NCI-H526 (cell line): ENCODE data around the gene LILRA6.
A peak's percentile ranks its signal among the peaks of the same experiment; 100 is the strongest.
"Not testable (repeated sequence)": the region's sequence is repeated elsewhere in the genome, so short reads cannot be mapped to it uniquely, and the experiment has no call there.

Experiments used
- DNase-seq, 2 experiments: peaks; one replicate each; lab custom pipeline; 2025; lab: John Stamatoyannopoulos, UW

Gene LILRA6

DNA sequence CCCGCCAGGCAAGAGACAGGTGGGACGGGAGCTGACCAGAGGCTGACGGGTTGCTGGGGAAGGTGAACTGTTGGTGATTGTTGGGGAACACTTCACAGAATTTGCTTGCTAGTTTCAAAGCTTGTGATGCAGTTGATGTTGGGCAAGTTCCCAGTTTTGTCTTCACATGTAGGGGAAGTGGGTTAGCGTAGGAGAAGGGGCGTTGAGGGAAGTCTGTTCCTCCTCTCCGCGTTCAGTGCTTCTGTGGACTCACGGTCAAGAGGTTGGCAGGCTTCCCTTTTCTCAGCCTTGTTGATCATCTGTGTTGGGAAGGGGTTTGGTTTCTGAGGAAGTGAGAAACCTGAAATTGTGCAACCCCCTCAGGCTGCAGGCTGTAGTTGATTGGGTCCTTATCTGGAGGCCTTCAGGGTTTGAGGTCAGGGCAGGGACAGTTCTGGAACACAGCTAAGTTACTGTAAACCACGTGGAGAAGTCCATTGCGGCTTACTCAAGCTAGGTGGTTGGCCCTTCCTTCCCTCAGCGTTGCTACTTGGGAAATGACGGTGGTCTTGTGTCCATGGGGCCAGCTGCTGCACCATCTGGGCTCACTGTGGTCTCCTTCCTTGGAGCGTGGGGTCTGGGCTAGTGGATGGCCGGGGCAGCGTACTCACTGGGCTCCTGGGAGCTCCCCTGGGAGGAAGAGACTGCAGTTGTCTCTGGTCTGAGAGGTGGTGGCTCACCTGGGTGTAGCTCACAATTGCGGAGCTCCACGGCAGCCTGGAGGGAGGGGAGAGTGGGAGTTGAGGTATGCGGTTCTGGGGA, 34.4 kb downstream of the LILRA6 start:
- no peak for DNase-seq

DNA sequence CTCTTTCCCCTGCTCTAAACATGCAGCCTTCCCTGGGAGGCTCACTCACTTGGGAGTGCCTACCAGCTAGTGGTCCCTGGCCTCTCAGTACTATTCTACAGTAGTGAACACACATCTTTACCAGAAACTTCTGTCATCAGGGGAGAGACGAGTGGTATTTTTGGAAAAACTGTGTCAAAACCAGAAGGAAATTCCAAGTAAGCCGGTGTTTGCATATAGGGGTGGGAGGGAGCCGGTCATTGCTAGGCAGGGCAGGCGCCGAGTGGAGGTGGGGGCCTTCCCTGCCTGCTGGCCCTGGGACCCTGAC, 35.0 kb downstream of the LILRA6 start:
- DNase-seq = no peak

DNA sequence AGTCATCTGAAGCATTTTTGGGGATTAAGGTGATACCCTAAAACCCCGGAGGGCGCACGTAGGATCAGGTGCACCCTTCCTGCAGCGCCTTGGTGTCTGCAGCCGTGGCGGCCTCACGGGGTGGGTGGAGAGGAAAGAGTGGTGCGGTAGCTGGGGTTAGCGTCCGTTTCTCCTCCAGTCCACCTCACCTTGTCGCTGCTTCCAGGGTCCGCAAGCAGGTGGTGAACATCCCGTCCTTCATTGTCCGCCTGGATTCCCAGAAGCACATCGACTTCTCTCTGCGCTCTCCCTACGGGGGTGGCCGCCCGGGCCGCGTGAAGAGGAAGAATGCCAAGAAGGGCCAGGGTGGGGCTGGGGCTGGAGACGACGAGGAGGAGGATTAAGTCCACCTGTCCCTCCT, 35.4 kb downstream of the LILRA6 start:
- DNase-seq = not testable (repeated sequence)

DNA sequence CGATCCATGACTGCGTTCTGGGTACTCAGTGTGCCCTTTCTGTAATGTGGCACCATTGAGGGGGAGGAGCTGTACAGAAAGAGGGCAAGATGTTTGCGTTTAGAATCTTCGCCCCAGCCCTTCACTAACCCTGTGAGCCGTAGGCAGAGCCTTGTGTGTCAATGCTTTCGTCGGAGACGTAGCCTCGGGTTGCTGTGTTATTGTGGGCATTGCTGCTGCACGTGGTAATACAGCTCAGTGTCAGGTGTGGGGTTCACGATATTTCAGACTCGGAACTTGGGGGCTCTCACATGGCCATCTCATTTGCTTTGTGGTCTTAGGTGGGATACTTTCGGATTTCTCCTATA, 35.8 kb downstream of the LILRA6 start:
- no peak for DNase-seq

DNA sequence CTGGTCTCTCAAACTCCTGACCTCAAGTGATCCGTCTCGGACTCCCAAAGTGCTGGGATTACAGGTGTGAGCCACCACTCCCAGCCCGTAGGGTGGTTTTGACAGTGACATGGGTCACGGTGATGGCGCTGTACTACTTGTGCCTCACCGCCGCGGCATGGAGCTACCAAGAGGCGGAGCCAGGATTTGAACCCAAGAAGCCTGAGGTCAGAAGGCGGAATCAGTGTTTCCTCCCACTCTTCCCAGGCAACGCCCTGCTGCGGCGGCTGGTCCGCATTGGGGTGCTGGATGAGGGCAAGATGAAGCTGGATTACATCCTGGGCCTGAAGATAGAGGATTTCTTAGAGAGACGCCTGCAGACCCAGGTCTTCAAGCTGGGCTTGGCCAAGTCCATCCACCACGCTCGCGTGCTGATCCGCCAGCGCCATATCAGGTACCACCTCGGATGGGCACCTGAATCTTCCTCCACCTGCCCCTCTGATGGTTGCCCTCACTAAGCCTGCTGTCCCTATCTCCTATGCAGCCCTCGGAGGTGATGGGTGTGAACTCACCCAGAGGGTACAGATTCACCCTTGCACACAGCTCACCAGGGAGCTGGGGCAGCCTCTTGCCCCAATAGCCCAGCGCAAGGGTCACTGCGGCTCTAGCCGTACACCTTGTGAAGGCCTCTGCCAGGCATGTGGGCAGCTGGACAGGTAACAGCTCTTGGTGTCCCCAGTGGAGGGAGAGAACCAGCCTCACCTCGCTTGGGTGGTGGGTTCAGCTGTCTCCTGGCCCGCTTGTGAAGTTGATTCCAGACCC, 36.4 kb downstream of the LILRA6 start:
- no peak for DNase-seq

DNA sequence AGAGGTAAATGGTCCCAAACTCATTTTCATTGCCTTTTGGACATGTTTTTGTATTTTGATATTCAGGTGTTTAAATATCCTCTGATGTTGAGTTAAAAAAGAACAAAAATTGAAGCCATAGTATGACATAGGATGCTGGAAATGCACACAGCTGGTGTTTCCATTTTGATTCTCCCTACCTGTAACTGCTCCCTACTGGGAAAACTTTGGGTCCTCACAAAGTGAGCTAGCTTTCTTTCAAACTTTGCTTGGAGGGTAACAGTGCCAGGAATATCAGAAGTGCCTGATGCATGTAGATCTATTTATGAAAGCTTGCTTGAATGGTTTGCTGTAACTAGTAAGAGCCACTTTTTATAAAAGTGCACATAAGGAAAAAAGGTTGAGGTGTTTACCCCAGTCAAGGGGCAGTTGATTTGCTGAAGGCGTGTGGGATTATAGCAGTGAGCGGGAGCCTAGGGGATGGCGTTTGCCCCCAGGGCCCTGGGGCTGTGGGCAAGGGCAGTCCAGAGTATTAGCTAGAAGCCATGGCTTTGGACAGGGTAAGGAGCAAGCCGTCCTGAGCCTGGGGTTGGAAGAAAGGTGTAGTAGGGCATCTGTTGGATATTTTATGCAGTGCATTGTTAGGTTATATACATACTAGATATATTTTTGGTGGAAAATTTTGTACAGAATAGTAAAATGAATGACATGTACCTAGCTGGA, 37.7 kb downstream of the LILRA6 start:
- DNase-seq = no peak

DNA sequence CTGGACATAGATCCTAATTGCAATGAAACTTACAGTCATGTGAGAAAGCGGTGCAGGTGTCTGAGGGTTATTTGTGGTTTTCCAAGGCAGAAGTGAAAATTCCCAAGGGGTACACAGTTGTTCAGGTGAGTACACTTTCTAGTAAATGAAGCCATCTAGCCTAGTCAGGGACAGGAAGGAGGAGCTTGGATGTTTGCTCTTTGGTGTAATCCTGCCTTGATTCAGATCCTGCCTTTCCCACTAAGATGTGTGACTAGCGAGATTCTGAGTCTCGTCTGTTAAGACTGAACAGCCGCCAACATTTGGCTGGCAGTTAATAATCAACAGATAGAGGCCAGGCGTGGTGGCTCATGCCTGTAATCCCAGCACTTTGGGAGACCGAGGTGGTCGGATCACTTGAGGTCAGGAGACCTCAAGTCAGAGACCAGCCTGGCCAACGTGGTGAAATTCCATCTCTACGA, 39.4 kb downstream of the LILRA6 start:
- no peak for DNase-seq

DNA sequence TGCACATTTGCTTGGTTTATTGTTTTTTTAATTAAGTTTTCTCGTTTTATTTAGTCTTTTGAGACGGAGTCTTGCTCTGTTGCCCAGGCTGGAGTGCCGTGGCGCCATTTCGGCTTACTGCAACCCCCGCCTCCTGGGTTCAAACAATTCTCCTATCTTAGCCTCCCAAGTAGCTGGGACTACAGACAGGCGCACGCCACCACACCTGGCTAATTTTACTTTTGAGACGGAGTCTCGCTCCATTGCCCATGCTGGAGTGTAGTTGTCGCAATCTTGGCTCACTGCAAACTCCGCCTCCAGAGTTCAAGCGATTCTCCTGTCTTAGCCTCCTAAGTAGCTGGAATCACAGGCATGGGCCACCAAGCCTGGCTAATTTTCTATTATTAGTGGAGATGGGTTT, 40.6 kb downstream of the LILRA6 start:
- DNase-seq = no peak

DNA sequence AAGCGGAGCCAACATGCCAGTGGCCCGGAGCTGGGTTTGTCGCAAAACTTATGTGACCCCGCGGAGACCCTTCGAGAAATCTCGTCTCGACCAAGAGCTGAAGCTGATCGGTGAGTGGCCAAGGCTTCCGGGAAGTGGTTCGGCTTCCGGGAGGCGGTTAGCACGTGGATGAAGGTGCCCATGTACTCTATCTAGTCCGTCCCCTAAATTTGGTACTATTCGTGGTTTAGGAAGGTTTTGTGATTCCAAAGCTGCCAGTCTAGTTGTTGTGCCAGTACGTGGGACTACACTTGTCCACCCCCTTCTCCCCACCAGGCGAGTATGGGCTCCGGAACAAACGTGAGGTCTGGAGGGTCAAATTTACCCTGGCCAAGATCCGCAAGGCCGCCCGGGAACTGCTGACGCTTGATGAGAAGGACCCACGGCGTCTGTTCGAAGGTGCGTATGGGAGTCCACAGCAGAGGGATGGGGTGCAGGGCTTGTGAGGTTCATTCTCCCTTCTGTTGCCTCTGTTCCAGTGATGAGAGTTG, 41.4 kb downstream of the LILRA6 start:
- DNase-seq = no peak

DNA sequence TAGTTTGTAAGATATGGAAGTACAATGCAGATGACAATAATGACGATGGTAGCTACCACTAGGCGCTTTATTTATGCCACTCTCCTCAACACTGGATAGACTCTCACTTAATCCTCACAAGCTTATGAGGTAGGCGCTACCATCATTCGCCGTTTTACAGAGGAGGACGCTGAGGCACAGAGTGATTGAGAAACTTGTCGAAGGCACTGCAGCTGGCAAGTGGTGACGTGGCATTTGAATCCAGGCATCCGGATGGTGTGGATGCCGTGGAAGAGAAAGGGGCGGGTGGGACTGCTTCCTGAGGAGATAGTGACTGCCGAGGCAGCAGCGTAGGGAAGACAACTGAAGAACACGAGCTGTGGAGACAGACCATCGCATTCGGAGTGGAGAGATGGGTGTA, 43.2 kb downstream of the LILRA6 start:
- DNase-seq = no peak

DNA sequence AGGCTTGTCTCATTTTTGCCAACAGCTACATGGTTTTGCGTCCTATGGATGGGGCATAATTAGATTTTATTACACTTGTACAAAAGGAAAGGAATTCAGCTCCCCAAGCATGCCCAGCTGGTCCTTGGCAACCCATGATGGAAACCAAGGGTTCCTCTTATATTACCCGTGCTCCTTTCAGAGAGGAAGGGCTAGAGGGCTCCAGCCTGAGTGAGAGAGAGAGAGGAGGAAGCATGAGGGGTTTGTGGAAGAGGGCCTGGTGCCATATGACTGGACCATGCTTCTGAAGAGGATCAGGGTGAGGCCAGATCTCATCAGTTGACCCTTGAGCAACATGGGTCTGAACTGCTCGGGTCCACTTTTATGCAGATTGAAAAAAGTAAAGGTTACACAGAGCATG, 45.5 kb downstream of the LILRA6 start:
- no peak for DNase-seq

DNA sequence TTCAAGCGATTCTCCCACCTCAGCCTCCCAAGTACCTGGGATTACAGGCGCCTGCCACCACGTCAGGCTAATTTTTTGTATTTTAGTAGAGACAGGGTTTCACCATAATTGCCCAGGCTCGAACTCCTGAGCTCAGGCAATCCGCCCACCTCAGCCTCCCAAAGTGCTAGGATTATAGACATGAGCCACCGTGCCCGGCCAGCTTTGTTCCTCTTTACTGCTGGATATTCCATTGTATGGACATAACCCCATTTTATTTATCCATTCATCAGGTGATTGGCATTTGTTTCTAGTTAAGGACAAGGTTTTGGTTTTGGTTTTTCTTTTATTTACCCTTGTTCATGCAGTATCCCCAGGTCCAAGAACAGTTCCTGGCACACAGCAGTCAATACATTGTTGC, 46.1 kb downstream of the LILRA6 start:
- DNase-seq = no peak

DNA sequence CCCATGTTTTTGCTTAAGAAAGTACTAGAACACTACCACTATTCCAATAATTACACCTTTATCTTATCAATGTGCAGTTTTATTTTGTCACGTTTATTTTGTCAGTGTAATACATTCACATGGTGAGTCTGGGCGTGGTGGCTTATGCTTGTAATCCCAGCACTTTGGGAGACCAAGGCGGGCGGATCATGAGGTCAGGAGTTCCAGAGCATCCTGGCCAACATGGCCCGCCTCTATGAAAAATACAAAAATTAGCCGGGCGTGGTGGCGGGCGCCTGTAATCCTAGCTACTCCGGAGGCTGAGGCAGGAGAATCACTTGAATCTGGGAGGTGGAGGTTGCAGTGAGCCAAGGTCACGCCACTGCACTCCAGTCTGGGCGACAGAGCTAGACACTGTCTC, 48.1 kb downstream of the LILRA6 start:
- not testable (repeated sequence) for DNase-seq

DNA sequence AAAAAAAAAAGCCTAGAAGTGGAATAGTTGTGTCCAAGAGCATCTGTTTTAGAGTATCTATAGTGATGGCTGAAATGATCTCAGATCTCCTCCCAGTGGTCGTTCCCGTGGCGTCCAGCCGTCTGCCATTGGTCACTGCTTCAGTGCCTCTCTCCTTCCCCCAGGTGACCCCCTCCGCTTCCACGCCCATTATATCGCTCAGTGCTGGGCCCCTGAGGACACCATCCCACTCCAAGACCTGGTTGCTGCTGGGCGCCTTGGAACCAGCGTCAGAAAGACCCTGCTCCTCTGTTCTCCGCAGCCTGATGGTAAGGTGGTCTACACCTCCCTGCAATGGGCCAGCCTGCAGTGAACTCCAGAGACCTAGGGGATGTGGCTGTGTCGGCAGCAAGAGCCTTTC, 49.6 kb downstream of the LILRA6 start:
- no peak for DNase-seq

DNA sequence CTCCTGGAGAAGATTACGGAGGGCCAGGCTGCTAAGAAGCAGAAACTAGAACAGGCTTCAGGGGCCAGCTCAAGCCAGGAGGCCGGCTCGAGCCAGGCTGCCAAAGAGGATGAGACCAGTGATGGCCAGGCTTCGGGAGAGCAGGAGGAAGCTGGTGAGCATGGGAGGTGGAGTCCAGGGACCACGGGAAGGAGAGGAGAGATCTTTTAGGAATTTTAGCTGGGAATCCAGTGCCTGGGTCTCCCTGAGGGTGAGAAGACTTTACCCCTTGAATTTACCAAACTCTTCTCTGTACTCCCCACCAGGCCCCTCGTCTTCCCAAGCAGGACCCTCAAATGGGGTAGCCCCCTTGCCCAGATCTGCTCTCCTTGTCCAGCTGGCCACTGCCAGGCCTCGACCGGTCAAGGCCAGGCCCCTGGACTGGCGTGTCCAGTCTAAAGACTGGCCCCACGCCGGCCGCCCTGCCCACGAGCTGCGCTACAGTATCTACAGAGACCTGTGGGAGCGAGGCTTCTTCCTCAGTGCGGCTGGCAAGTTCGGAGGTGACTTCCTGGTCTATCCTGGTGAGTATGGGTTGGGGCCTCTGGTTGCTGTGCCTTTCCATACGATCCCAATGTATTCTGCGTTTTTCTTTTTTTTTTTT, 50.7 kb downstream of the LILRA6 start:
- DNase-seq = peak; percentile 50 to 62

DNA sequence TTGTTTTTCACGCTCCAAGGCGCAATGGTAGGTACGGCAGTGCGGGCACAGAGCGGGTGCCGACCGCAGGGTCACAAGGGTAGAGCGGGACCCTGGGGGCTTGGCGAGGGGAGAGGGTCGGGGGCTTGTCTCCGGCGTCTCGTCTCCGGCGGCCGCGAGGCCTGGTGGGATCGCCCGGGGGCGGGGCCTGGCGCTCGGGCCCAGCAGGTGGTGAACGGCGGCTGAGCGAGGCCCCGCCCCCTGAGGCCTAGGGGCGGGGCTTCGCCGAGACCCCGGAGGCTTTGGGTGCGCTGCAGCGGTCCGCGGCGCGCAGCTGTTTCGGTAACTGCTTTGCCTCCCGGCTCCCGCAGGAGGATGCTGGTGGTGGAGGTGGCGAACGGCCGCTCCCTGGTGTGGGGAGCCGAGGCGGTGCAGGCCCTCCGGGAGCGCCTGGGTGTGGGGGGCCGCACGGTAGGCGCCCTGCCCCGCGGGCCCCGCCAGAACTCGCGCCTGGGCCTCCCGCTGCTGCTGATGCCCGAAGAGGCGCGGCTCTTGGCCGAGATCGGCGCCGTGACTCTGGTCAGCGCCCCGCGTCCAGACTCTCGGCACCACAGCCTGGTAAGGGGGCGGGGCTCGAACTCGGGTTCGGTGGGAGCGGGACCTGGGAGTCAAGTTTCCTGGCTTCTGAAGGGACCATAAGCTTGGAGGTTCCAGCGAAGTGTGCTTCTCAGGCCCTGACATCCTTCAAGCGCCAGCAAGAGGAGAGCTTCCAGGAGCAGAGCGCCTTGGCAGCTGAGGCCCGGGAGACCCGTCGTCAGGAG, 51.4 kb downstream of the LILRA6 start, which contains the start of gene TSEN34:
TSS of gene TSEN34 (plus strand) at position 298 of the 800 bp plus-strand sequence. CDS start at position 355, 57 bp downstream.
- peak; percentile 95 to 99 for DNase-seq

DNA sequence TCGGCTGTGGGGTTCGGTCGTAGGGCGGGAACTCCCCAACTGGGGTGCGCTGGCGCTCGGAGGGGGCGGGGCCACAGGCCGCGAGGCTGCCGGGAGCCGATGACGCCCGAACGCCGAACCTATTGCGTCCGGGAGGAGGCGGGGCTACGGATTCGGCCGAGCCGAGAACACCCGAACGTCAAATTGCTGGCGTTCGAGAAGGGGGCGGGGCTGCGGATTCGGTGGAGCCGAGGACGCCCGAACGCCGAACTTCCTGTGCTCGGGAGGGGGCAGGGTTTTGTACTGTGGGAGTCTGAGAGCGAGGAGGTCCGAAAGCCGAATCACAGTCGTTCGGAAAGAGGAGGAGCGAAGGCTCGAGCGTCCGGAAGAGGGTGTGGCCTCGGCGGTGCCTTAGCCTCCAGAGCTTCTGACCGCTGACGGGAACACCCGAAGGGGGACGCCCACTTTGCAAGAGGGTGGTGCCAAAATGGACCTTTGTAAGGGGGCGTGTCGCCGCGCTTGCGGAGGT, 52.0 kb downstream of the LILRA6 start:
- DNase-seq = peak; percentile 99 to 100

DNA sequence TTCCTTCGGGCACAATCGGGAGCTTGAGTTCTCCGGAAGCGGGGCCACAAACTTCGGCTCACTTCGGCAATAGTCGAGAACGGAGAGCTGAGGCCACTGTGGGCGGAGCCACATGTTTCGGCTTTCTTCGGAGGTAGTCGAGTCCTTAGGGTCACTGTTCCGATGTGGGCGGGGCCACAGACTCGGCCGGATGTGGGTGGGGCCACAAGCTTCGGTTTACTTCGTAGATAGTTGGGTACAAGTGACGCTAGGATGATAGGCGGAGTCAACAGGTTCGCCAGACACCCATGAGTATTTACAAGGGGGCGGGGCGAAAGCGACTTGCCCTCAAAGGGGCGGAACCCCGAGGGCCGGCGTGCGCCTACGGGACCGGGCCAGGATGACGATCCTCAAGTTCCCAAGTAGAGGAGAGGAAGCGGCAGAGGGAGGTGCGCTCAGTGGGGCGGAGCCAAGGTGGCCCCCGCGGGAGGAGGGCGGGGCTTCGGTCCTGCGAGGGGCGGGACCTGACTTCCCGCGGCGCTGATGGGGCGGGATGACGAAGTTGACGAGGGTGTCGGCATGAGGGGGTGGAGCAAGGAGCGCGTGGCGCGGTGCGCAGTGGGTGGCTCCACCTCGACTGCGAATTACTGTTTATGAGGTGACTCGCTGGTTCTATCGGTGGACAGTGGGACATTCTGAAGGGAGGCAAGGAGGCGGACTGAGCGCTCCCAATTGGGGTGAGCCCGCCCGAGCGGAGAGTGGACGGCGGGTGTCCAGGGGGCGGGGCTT, 52.7 kb downstream of the LILRA6 start:
- peak; percentile 100 for DNase-seq

DNA sequence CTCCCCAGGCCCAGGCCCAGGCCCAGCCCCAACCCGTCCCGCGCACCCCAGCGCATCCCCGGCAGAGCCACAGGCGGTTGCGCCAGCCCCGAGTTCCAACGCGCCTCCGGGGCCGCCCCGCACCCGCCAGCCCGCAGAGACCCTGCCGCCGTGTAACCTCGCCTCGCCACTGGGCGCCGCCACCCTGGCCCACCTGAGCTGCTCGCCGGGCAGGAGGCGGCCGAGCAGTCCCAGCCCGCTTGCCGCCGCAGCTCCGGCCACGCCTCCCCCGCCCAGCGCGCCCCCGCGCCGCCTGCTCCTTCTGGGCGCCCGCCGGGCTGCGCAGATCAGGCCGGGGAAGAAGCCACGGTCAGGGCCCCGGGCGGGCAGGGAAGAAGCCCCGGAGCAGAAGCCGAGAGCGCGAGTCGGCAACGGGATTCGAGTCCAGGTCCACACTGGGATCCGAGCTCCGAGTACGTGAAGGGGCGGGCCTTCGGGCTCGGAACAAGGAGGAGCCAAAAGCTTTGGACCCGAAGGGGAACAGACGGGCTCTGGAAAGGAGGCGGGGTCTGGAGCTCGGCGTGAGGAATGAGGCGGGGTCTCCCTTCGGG, 53.4 kb downstream of the LILRA6 start, which contains the start of gene MBOAT7:
TSS of gene MBOAT7 (minus strand) at position 436 of the 590 bp plus-strand sequence. CDS start 1,072 bp downstream, outside the sequence.
- no peak for DNase-seq
